Chondrocyte (in vitro differentiated cells): ENCODE measurements around the gene PHKA2. TPM values are rescaled to one million over a fixed set of nuclear protein-coding genes. Genes with fewer than 3 reads are reported as not detected.

Experiments used
- DNase-seq: peaks from one replicate; pipeline ENCODE4 v3.0.0; 2021; ENCODE audit warnings: mixed read lengths, low spot score
- H3K27ac Mint-ChIP-seq: one replicate; pipeline ENCODE4 v1.8.0; 2021; ENCODE audit warnings: mild to moderate bottlenecking, moderate library complexity, mixed read lengths; ENCODE audit not compliant: unreplicated experiment
- H3K27me3 Mint-ChIP-seq: 2 replicates; pipeline ENCODE4 v1.8.0; 2021; ENCODE audit warnings: low read depth, mixed read lengths
- H3K36me3 Mint-ChIP-seq: 2 replicates; pipeline ENCODE4 v1.8.0; 2021; ENCODE audit warnings: low read depth, mixed read lengths
- H3K4me1 Mint-ChIP-seq: 2 replicates; pipeline ENCODE4 v1.8.0; 2021; ENCODE audit warnings: low read depth, mild to moderate bottlenecking, mixed read lengths
- H3K4me3 Mint-ChIP-seq: one replicate; pipeline ENCODE4 v1.8.0; 2021; ENCODE audit warnings: mild to moderate bottlenecking, moderate library complexity, mixed read lengths; ENCODE audit not compliant: unreplicated experiment
- H3K9me3 Mint-ChIP-seq: 2 replicates; pipeline ENCODE4 v1.8.0; 2021; ENCODE audit warnings: low read depth, mixed read lengths
- long read RNA-seq: library from polyadenylated mRNA; stranded (forward); transcript quantifications from one replicate; pipeline ENCODE4 v2.0.0, GENCODE V29; 2021
- total RNA-seq: library from RNA; stranded (reverse); gene quantifications from 3 replicates; pipeline ENCODE4 v1.2.1, GENCODE V29; 2021
- TF ChIP-seq, protein P1 (sequence below): fragments of 200-600 bp; sonication (generic); IDR thresholded peaks from 2 replicates; pipeline ENCODE4 v1.5.0; 2021; ENCODE audit warnings: antibody characterized with exemption, mild to moderate bottlenecking, moderate library complexity

PHKA2 gene, protein sequence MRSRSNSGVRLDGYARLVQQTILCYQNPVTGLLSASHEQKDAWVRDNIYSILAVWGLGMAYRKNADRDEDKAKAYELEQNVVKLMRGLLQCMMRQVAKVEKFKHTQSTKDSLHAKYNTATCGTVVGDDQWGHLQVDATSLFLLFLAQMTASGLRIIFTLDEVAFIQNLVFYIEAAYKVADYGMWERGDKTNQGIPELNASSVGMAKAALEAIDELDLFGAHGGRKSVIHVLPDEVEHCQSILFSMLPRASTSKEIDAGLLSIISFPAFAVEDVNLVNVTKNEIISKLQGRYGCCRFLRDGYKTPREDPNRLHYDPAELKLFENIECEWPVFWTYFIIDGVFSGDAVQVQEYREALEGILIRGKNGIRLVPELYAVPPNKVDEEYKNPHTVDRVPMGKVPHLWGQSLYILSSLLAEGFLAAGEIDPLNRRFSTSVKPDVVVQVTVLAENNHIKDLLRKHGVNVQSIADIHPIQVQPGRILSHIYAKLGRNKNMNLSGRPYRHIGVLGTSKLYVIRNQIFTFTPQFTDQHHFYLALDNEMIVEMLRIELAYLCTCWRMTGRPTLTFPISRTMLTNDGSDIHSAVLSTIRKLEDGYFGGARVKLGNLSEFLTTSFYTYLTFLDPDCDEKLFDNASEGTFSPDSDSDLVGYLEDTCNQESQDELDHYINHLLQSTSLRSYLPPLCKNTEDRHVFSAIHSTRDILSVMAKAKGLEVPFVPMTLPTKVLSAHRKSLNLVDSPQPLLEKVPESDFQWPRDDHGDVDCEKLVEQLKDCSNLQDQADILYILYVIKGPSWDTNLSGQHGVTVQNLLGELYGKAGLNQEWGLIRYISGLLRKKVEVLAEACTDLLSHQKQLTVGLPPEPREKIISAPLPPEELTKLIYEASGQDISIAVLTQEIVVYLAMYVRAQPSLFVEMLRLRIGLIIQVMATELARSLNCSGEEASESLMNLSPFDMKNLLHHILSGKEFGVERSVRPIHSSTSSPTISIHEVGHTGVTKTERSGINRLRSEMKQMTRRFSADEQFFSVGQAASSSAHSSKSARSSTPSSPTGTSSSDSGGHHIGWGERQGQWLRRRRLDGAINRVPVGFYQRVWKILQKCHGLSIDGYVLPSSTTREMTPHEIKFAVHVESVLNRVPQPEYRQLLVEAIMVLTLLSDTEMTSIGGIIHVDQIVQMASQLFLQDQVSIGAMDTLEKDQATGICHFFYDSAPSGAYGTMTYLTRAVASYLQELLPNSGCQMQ
- total RNA-seq = 15.5 to 16.9 TPM (median 16.2 TPM) in 3 replicates
- long read RNA-seq, full-length matches to known transcripts = 3 of 8 reads
- long read RNA-seq, partial matches to known transcripts = 2 of 8 reads
- long read RNA-seq, other reads (novel, unspliced or antisense) = 3 of 8 reads

- TF ChIP-seq, protein P1, sequence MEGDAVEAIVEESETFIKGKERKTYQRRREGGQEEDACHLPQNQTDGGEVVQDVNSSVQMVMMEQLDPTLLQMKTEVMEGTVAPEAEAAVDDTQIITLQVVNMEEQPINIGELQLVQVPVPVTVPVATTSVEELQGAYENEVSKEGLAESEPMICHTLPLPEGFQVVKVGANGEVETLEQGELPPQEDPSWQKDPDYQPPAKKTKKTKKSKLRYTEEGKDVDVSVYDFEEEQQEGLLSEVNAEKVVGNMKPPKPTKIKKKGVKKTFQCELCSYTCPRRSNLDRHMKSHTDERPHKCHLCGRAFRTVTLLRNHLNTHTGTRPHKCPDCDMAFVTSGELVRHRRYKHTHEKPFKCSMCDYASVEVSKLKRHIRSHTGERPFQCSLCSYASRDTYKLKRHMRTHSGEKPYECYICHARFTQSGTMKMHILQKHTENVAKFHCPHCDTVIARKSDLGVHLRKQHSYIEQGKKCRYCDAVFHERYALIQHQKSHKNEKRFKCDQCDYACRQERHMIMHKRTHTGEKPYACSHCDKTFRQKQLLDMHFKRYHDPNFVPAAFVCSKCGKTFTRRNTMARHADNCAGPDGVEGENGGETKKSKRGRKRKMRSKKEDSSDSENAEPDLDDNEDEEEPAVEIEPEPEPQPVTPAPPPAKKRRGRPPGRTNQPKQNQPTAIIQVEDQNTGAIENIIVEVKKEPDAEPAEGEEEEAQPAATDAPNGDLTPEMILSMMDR = no peak
- no peaks in the 10 kb centered on the region for H3K27me3 Mint-ChIP-seq
- no peak for DNase-seq
- H3K4me3 Mint-ChIP-seq = peak within 1 kb of the TSS; percentile 73
- H3K9me3 Mint-ChIP-seq = no peaks in the 10 kb centered on the region
- H3K36me3 Mint-ChIP-seq = no peaks in the 10 kb centered on the region
- peak within 1 kb of the TSS; percentile 68 for H3K27ac Mint-ChIP-seq
- H3K4me1 Mint-ChIP-seq = peaks cover 11% of the 10 kb centered on the region
Measured at GRCh38 chrX:18983666-18984380, at the start of gene PHKA2. Gene PHKA2 (minus strand): TSS chrX:18984114. CDS start chrX:18983932, 182 bp downstream.

DNA sequence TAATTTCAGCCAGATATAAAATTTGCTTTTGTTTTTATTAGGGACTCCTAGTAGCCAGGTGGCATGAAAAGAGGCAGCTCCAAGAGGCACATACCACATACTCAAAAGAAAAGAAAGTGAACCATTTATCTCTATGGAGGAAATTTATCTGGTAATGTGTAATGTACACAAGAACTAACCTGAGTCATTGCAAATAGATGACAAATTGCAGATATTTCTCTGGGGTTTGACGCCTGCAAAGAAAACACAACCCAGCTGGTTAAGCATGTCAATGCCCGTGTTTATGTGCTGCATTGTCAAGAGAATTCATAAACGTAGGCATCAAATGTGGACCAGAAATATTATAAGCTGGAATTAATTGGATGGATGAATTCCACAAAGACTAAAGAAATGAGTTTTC is 46.9 kb upstream of the PHKA2 start:
- Mint-ChIP-seq H3K4me3 (no peak overlapping the region), H3K4me1 (no peaks in the 10 kb centered on the region)
- TF ChIP-seq, protein P1 = no peak

DNA sequence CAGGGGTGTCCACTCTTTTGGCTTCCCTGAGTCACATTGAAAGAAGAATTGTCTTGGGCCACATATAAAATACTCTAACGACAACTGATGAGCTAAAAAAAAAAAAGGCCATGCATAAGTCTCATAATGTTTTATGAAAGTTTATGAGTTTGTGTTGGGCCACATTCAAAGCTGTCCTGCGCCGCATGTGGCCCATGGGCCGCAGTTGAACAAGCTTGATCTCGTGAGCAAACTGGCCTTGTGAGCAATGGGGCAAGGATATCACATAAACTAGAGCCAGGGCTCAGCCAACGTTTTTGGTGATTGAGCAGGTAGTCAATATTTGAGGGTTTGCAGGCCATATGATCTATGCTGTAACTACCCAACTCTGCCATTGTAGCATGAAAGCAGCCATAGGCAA is 44.6 kb upstream of the PHKA2 start:
- no peaks in the 10 kb centered on the region for H3K27me3 Mint-ChIP-seq
- DNase-seq = no peak
- H3K27ac Mint-ChIP-seq = no peak overlapping the region
- no peaks in the 10 kb centered on the region for H3K36me3 Mint-ChIP-seq
- TF ChIP-seq, protein P1 = no peak
- H3K4me3 Mint-ChIP-seq = no peak overlapping the region
- peaks cover 14% of the 10 kb centered on the region for H3K9me3 Mint-ChIP-seq
- no peaks in the 10 kb centered on the region for H3K4me1 Mint-ChIP-seq

More for the DNA sequence above, 46.9 kb upstream of the PHKA2 start:
- H3K9me3 Mint-ChIP-seq = peaks cover 14% of the 10 kb centered on the region
- H3K27me3 Mint-ChIP-seq = no peaks in the 10 kb centered on the region
- no peaks in the 10 kb centered on the region for H3K36me3 Mint-ChIP-seq
- no peak for DNase-seq
- no peak overlapping the region for H3K27ac Mint-ChIP-seq

DNA sequence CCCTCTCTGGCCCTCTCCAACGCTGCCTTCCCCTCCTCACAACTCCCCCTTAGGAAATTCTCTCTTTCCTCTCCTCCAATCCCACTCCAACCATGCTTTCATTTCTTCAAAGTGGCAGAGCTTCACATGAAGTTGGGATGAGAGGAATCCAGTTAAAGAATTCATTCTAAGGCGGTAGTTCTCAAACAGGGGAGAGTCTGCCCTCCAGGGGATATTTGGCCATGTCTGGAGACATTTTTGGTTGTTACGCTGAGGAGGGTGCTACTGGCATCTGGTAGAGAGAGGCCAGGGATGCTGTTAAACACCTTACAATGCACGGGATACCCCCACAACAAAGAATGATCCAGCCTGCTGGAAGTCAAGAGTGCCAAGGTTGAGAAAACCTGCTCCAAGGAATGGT is 40.5 kb upstream of the PHKA2 start:
- H3K27ac Mint-ChIP-seq = no peak overlapping the region
- peaks cover 13% of the 10 kb centered on the region for H3K9me3 Mint-ChIP-seq

More for the DNA sequence above, 40.5 kb upstream of the PHKA2 start:
- DNase-seq = no peak
- TF ChIP-seq, protein P1 = no peak
- no peaks in the 10 kb centered on the region for H3K4me1 Mint-ChIP-seq
- H3K27me3 Mint-ChIP-seq = no peaks in the 10 kb centered on the region
- no peaks in the 10 kb centered on the region for H3K36me3 Mint-ChIP-seq
- H3K4me3 Mint-ChIP-seq = no peak overlapping the region
